GM13976 (cell line): Measurements from ENCODE around the gene SLC25A26.

Experiments used
- DNase-seq: peaks from one replicate; pipeline ENCODE4 v3.0.0; 2012; ENCODE audit warnings: low spot score
- in situ Hi-C: fragments of 300-500 bp; cut with MboI; formaldehyde crosslinking; loops from one replicate; pipeline ENCODE4 v1.12.0; 2022; ENCODE audit warnings: low sequenced_read_pairs, mixed read lengths, inconsistent platforms; ENCODE audit not compliant: unreplicated experiment
- TF ChIP-seq, protein P1 (sequence below): IDR thresholded peaks from 2 replicates; pipeline ENCODE4 v1.5.1; 2012; ENCODE audit warnings: borderline replicate concordance, mild to moderate bottlenecking; ENCODE audit not compliant: insufficient read depth; ENCODE audit errors: extremely low read depth, missing control alignments, control extremely low read depth

SLC25A26 gene

DNA sequence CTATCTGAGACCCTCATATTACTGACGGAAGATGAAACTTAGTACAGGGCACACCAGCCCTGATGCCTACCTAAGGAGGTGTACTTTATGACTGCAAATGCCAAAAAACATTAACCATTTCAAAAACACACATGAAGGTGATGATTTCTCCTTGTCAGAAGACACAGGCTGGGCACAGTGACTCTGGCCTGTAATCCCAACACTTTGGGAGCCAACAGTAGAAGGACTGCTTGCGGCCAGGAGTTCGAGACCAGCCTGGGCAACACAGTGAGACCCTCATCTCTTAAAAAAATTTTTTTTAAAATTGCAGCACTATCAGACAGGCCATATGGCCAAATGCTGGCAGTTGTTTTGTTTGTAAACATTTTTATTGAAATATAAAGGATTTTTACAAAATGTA is 206.6 kb downstream of the SLC25A26 start:
- TF ChIP-seq, protein P1, sequence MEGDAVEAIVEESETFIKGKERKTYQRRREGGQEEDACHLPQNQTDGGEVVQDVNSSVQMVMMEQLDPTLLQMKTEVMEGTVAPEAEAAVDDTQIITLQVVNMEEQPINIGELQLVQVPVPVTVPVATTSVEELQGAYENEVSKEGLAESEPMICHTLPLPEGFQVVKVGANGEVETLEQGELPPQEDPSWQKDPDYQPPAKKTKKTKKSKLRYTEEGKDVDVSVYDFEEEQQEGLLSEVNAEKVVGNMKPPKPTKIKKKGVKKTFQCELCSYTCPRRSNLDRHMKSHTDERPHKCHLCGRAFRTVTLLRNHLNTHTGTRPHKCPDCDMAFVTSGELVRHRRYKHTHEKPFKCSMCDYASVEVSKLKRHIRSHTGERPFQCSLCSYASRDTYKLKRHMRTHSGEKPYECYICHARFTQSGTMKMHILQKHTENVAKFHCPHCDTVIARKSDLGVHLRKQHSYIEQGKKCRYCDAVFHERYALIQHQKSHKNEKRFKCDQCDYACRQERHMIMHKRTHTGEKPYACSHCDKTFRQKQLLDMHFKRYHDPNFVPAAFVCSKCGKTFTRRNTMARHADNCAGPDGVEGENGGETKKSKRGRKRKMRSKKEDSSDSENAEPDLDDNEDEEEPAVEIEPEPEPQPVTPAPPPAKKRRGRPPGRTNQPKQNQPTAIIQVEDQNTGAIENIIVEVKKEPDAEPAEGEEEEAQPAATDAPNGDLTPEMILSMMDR: no peak
- in situ Hi-C loops: no loop called here
- DNase-seq: no peak

DNA sequence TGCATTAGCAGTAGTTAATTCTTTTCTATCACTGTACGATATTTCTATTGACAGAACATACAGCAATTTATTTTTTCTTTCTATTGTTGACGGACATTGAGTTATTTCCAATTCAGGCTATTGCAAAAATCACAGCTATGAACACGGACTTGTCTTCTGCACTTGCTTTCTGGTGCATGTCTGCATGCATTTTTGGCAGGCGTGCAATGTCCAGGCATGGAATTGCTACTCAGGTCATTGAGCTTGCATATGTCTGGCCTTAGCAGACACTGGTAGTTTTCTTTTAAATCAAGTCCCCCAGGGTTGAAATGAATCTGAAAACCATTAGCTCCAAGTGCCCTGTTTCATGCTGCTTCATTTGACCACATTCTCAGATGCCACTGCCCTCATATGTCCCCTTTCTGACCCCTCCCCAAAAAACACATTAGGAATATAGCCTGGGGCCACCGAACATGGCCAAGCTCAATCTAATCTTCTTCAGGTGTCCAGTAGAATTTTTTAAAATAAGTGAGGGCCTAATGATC is 207.2 kb downstream of the SLC25A26 start:
- in situ Hi-C loops: no loop called here
- TF ChIP-seq, protein P1: no peak
- DNase-seq: no peak
